NCI-H1105 (cell line): ENCODE results near the gene FBRSL1.
"Not testable (repeated sequence)": the region's sequence is repeated elsewhere in the genome, so short reads cannot be mapped to it uniquely, and the experiment has no call there.

ENCODE experiments used
- DNase-seq: peaks from one replicate; lab custom pipeline; 2025; lab: John Stamatoyannopoulos, UW

The FBRSL1 gene

DNA sequence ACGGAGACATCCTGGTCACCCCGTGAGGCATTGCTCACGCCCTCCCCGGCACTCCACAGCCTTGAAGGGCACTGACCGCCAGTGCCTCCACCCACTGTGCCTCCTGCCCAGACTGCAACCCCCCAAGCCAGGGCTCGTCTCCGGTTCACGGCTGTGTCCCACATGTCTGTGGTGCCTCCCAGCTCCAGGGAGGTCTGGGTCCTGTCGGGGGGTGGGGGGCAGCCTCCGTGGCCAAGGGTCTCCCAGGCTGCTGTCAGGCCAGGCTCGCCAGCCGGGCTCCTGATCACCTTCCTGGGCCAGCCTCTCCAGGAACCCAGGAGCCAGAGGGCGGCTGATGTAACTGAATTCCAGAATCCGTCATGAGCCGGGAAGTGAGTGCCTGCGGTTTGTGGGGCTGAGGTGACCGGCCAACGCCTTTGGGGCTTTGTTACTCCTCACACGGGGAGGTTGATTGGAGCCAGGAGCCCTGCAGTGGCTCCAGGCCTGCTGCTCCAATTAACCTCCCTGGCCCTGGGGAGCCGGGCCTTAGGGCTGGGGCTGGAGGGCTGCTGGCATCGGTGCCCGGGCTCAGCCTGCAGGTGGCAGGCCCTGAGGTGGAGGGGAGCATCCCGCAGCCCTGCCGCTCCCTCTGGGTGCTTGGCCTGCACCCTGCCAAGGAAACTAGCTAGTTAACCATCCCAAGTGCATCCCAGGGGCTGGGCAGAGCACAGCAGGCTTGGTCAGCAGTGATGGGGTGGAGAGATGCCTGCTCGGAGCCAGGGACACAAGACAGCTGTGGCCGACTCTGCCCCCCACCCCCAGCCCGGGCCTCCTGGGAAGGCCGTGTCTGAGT lies 36.4 kb upstream of the FBRSL1 start:
- no peak for DNase-seq

DNA sequence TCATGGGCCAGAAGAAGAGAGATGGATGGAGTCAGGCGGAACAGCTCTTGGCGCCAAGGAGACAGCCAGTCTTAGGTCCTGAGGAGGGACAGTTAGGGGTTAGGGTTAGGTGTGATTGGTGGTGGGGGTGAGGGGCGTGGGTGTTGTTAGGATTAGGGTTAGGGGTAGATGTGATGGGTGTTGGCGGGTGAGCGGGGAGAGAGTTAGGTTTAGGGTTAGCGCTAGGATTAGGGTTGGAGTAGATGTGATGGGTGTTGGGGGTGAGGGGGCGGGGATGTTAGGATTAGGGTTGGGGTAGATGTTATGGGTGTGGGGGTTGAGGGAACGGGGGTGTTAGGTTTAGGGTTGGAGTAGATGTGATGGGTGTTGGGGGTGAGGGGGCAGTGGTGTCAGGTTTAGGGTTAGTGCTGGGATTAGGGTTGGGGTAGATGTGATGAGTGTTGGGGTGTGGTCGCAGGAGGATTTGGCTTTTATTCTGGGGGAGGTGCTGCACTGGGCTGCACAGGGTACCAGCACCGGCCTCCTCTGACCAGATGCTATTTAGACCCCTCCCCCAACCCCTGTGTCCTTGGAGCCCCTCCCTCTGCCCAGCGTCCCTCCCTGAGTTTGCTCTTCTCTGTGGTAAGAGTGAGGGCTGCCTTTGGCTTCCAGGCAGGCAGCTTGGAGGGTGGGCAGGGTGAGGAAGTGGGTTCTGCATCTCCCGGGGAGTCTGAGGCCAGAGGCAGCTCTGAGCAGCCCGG lies 35.6 kb upstream of the FBRSL1 start:
- no peak for DNase-seq

DNA sequence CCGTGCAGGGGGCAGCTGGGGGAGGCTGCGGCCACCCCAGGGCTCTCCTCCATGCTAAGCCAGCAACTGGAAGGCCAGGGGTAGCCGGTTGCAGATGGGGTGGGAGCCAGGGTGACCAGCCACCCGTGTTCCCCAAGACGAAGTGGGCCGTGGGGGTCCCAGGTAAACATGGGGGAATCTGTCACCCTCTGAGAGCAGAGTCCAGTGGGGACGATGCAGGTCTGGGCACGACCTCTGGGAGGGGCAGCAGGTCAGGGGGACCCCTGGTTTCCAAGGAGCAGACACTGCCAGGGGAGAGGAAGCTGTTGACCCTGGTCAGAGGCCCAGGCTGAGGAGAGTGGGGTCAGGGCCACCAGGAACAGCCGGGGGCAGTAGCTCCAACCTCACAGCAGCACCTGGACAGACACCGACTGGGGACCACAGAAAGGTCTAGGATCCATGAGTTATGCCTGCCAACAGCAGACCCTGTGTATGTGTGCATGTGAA lies 35.0 kb upstream of the FBRSL1 start:
- no peak for DNase-seq

DNA sequence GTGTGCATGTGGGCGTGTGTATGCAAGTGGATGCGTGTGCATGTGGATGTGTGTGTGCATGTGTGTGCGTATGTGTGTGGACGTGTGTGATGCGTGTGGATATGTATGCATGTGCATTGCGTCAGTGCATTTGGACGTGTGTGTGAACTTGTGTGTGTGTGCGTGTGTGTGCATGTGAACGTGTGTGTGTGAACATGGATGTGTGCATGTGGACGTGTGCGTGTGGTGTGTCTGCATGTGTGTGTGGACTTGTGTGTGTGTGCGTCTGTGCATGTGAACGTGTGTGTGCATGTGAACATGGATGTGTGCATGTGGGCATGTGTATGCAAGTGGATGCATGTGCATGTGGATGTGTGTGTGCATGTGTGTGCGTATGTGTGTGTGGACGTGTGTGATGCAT lies 34.4 kb upstream of the FBRSL1 start:
- DNase-seq = no peak

DNA sequence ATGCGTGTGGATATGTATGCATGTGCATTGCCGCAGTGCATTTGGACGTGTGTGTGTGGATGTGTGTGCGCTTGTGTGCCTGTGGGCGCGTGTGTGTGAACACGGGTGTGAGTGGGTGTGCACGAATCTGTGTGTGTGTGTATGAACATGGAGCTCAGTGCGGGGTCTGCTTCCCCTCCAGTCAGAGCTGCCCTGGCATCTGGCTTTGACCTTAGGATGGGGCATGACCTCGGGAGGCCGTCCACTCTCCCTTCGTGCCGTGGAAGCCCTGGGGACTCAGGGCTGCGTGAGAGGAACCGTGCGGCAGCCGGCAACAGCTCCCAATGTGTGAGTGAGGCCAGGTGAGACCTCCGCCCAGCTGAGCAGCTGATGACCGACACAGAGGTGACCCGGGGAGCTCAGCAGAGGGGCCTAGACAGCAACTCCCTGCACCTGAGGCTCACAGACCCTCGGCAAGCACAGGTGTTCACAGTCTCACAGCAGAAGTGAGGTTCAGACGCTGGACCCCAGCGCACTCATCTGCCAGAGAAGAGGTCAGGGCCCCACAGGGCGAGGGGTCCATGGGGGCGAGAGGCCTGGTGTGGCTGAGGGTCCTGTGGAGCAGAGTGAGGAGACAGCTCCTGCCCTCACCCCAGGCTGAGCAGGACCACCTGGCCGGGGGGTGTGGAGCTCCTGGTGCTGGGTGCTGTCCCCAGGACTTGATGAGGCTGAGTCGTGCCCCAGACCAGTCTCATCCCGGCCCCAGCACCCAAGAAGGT lies 33.6 kb upstream of the FBRSL1 start:
- DNase-seq = no peak

DNA sequence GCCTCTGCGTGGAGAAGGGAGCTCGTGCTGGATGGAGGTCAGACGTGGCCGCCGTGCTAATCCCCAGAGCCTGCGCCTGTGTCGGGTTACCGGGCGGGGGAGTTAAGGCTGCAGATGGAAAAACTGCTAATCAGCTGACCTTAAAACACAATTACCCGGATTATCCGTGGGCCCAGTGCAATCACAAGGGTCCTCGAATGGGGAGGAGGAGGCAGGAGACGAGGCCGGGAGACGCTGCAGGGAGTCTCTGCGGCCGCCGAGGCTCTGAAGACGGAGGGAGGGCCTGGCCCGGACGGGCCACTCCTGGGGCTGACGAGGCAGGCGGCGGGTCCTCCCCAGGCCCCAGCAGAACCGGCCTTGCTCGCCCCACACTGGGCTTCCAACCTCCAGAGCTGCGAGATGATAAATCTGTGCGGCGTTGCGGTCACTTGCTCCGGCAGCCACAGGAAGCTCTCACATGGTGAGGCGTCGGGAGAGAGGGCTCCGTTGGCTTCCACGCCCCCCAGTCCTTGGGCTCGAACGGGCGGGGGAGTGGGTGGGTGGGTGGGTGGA lies 32.9 kb upstream of the FBRSL1 start:
- no peak for DNase-seq

DNA sequence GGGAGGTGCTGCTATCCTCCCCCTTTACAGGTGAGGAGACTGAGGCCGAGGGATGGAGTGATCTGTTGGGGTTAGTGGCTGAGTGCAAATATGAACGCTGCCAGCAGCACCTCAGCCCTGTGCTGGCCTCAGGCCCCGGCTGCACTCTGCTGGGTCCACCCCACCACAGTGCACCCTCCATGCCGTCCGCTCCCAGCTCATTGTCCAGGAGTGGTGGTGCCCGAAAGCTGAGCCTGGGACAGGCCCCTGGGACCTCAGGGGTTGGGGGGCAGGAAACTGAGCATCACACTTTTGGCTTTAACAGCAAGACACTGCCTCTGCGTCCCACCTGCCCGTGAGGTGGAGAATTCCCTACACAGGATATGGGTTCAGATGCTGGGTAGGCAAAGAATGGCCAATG lies 31.5 kb upstream of the FBRSL1 start:
- no peak for DNase-seq

DNA sequence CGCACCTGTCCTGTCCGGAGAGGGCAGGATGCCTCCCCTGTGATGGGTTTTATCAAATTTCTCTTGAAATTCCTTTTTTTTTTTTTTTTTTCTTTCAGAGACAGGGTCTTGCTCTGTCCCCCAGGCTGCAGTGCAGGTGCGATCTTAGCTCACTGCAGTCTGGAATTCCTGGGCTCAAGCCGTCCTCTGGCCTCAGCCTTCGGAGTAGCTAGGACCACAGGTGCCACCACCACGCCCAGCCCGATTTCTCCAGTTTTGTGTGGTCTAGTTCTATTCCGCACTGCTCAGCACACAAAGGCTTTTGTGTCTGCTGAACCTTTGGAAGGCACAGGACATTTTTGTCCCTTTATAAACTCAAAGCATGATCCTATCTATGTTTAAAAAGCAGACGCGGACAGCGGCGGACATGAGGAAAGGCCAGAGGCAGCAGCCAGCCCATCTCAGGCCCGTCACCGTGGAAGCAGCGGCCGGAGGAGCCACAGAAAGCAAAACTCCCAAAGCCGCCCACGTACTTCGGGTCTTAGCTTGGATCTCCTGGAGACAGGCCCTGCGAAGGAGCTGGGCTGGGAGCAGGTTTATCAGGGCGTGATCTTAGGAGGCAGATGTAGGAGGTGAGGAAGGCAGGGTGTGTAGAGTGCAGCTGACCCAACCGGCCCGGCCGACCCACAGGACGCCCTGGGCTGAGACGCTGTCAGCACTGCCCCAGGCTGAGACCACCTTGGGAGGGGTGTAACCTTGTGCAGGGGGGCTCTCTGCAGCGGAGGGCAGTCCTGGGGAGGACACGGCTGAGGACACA lies 30.9 kb upstream of the FBRSL1 start:
- no peak for DNase-seq

DNA sequence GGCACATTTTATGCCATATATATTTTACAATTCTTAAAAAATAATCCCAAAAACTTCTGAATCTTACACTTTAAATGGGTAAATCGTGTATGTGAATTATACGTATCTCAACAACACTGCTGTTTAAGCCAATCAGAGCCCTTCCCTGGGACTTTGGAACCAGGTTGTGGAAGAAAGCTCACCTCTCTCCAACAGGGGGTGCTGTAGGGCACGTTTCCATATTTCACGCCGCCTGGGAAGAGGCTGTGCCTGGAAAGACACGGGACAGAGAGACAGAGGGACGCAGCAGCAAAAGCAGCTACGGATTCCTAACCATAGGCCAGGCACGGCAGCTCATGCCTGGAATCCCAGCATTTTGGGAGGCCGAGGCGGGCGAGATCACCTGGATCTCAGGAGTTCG lies 29.4 kb upstream of the FBRSL1 start:
- DNase-seq = no peak

DNA sequence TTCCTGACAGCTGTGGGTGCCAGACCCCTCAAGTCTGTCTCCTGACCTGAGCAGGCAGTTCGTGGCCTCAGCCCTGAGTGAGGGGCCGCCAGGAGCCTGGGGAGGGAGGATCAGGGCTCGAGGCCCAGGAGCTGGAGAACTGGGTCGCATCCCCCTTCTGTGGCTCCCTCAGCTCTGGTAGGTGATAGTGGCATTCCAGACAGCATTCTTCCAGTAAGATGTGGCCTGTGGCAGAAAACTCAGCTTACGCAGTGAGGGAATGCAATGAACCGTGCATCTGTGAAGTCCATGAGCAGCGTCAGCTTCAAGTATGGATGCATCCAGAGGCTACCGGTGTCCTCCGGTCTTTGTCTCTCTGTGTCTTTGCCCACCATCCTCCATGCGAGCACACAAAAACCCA lies 28.4 kb upstream of the FBRSL1 start:
- no peak for DNase-seq

DNA sequence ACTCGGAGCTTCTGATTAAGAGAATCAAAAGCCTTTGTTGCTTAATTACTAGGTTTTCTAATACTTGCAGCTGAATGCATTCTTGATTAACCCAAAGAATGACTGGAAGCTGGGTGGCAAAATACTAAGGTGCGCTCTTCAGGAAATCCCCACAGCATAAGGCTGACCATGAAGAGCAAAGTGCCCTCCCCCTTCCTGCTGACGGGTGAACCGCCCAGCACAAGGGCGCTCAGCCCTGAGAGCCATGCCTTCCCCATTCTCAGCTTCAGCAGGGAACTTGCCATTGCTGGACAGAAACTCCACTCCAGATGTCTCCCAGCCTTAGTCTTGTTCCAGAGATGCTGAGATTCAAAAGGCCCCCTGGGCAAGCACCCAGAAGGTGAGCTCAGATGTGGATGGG lies 27.2 kb upstream of the FBRSL1 start:
- no peak for DNase-seq

DNA sequence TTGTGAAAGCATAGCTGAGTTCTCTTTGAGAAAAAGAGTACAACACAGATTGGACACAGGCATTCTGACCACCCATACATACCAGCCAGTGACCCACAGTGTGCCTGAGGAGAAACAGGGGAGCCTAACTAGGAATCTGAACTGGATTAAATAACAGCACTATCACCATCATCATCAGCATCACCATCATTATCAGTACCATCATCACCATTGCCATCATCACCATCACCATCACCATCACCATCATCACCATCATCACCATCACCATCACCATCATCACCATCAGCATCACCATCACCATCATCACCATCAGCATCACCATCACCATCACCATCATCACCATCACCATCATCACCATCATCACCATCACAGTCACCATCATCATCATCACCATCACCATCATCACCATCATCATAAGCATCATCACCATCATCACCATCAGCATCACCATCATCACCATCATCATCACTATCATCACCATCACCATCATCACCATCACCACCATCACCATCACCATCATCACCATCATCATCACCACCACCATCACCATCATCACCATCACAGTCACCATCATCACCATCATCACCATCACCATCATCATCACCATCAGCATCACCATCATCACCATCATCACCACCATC lies 26.5 kb upstream of the FBRSL1 start:
- DNase-seq = not testable (repeated sequence)

DNA sequence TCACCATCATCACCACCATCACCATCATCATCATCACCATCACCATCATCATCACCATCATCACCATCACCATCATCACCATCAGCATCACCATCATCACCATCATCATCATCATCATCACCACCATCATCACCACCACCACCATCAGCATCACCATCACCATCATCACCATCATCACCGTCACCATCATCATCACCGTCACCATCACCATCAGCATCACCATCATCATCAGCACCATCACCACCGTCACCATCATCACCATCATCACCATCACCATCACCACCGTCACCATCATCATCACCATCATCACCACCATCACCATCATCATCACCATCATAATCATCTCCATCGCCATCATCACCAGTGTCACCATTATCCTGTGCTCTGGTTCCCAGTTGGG lies 25.6 kb upstream of the FBRSL1 start:
- DNase-seq = not testable (repeated sequence)

DNA sequence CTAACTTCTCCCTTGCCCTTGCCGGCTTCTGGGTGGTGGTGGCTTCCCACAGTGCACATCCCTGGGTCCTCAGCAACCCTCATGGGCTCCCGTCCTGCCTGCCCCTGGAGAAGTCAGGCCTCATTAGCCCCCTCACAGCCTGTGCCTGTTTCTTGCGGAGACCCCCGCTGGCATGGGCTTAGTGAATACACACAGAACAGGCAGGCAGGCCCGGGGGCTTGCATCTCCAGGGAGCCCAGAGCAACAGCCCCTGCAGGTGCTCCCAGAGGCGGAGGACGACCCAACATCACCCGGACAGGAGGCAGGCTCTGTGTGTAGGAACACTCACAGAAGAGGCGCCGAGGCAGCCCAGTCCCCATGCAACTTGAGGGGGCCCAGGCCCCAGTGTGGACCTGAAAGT lies 25.1 kb upstream of the FBRSL1 start:
- DNase-seq = no peak

DNA sequence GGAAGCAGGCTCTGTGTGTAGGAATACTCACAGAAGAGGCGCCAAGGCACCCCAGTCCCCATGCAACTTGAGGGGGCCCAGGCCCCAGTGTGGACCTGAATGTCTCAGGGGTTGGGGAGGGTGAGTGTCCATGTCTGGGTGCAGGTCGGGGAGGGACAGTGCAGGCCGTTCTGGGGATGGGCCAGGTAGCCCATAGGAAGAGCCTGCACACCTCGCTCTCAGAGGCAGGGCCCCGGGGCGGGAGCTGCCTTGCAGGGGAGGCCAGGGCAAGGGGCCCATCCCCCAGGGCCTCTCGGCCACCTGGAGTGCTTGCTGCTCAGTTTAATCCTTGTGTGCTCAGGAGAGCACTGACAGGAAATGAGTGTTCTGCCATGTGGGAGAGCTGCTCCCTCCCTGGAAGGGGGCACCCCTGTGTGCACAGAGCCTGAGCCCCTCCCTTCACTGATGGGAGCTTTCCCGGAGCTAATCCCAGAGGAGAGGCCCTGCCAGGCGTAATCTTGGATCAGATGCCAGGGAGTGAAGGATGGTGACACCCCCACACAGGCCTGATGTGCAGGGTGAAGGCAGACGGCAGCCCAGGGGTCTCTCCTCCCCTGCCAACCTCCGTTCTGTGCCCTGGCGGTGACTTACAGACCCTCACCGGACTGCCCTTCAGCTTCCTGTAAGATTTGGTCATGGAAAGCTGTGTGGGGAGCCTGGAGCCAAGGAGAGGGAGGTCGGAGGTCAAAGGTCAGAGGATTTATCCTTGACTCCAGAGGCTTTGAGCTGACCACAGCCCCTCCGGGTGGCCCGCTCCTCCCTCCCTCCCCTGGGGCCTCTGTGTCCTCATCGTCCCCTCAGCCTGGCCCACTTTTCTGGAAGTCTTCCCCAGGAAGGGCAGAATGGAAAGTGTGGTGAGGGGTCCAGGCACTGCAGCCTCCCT lies 24.4 kb upstream of the FBRSL1 start:
- no peak for DNase-seq

DNA sequence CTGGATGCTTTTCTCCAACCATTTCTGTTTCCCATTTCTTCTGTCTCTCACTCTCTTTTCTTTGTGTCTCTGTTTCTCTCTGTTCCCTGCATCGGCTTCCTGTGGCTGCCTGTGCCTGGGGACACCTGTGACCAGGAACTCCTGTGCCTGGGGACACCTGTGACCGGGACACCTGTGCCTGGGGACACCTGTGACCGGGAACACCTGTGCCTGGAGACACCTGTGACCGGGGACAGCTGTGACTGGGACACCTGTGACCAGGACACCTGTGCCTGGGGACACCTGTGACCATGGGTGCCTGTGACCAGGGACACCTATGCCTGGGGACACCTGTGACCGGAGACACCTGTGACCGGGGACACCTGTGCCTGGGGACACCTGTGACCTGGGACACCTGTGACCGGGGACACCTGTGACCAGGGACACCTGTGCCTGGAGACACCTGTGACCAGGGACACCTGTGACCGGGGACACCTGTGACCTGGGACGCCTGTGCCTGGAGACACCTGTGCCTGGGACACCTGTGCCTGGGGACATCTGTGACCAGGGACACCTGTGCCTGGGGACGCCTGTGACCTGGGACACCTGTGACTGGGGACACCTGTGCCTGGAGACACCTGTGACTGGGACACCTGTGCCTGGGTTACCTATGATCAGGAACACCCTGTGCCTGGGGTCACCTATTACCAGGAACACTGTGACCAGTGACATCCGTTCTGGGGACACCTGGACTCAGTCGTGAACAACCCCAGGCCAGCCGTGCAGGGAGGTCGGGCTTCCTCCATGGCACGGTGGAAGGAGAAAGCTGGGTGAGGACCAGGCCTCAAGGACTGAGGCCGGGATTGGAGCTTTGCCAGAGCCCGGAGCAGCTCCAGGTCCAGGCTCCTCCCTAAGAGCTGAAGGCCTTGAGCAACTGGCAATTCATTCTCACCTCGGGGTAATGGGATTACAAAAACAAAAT lies 23.4 kb upstream of the FBRSL1 start:
- no peak for DNase-seq

DNA sequence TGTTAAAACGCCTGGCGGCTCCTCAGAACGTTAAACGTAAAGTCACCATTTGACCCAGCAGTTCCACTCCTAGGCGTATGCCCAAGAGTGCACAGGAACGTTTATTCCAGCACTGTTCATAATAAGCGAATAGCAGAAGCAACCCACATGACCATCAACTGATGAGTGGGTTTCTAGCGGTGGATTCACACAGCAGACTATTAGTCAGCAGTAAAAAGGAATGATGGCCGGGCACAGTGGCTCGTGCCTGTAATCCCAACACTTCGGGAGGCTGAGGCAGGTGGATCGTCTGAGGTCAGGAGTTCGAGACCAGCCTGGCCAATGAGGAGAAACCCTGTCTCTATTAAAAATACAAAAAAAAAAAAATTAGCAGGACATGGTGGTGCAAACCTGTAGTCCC lies 22.4 kb upstream of the FBRSL1 start:
- DNase-seq = no peak

DNA sequence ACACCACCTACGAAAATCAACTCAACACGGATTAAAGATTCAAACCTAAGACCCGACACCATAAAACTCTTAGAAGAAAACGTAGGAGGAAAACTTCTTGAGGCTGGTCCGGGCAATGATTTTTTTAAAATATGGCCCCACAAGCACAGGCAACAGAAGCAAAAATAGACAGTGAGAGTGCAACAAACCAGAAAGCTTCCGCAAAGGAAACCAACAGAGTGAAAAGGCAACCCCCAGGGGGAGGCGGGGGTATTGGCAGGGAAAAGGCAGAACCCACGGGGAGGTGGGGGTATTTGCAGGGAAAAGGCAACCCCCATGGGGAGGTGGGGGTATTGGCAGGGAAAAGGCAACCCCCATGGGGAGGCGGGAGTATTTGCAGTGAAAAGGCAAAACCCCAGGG lies 20.5 kb upstream of the FBRSL1 start:
- DNase-seq = no peak

DNA sequence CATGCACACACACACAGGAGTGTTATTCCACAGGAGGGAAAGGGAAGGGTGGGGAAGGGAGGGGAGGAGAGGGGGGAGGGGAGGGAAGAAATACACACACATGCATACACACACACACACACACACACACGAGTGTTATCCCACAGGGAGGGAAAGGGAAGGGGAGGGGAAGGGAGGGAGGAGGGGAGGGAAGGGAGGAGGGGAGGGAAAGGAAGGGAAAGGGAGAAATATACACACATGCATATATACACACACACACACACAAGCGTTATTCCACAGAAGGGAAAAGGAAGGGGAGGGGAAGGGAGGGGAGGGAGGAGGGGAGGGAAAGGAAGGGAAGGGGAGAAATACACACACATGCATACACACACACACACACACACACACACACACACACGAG lies 19.6 kb upstream of the FBRSL1 start:
- no peak for DNase-seq
